Kidney epithelial cell (primary cell): ENCODE data around the gene PSD4. TPM values are rescaled to one million over a fixed set of nuclear protein-coding genes. Genes with fewer than 3 reads are reported as not detected.

Source experiments
- DNase-seq: peaks from one replicate; pipeline ENCODE4 v3.0.0-alpha.2; 2010; ENCODE audit warnings: low read depth
- H3K27me3 ChIP-seq: 2 replicates; pipeline ENCODE4 v1.6.0; 2011; ENCODE audit warnings: low read length; ENCODE audit not compliant: control insufficient read depth, insufficient read depth
- H3K36me3 ChIP-seq: 2 replicates; pipeline ENCODE4 v1.5.1; 2011; ENCODE audit warnings: low read length; ENCODE audit not compliant: control insufficient read depth, insufficient read depth
- H3K4me3 ChIP-seq: 2 replicates; pipeline ENCODE4 v1.5.1; 2011; ENCODE audit warnings: low read depth, mild to moderate bottlenecking, control low read depth, low read length
- total RNA-seq: library from RNA; depleted of rRNA; stranded (reverse); fragments of >200 nt; gene quantifications from 2 replicates; pipeline ENCODE4 v1.2.3, GENCODE V29; 2015
- TF ChIP-seq, protein P1 (sequence below): IDR thresholded peaks from 2 replicates; pipeline ENCODE4 v1.5.1; 2011; ENCODE audit warnings: mild to moderate bottlenecking, moderate library complexity, low read length, control low read depth, inconsistent platforms; ENCODE audit not compliant: insufficient read depth, poor library complexity, severe bottlenecking

Gene PSD4
- total RNA-seq, 1 donor from 2014 or later = 13.9 TPM

GRCh38 chr2:113179446-113180045 lies 5.8 kb downstream of the PSD4 start:
- no peak for DNase-seq
- H3K27me3 ChIP-seq = no peaks in the 10 kb centered on the region
- TF ChIP-seq, protein P1, sequence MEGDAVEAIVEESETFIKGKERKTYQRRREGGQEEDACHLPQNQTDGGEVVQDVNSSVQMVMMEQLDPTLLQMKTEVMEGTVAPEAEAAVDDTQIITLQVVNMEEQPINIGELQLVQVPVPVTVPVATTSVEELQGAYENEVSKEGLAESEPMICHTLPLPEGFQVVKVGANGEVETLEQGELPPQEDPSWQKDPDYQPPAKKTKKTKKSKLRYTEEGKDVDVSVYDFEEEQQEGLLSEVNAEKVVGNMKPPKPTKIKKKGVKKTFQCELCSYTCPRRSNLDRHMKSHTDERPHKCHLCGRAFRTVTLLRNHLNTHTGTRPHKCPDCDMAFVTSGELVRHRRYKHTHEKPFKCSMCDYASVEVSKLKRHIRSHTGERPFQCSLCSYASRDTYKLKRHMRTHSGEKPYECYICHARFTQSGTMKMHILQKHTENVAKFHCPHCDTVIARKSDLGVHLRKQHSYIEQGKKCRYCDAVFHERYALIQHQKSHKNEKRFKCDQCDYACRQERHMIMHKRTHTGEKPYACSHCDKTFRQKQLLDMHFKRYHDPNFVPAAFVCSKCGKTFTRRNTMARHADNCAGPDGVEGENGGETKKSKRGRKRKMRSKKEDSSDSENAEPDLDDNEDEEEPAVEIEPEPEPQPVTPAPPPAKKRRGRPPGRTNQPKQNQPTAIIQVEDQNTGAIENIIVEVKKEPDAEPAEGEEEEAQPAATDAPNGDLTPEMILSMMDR = no peak
- H3K4me3 ChIP-seq = no peak overlapping the region
- no peaks in the 10 kb centered on the region for H3K36me3 ChIP-seq

- no peaks in the 10 kb centered on the region for H3K27me3 ChIP-seq
Observed at GRCh38 chr2:113180131-113180946, 6.6 kb downstream of the PSD4 start.

GRCh38 chr2:113181258-113182051 lies 7.7 kb downstream of the PSD4 start:
- TF ChIP-seq, protein P1 = no peak
- no peaks in the 10 kb centered on the region for H3K27me3 ChIP-seq
- no peak for DNase-seq
- H3K4me3 ChIP-seq = no peak overlapping the region
- no peaks in the 10 kb centered on the region for H3K36me3 ChIP-seq

More at GRCh38 chr2:113180131-113180946, 6.6 kb downstream of the PSD4 start:
- no peak overlapping the region for H3K4me3 ChIP-seq
- TF ChIP-seq, protein P1 = no peak
- no peak for DNase-seq
- no peaks in the 10 kb centered on the region for H3K36me3 ChIP-seq

DNA sequence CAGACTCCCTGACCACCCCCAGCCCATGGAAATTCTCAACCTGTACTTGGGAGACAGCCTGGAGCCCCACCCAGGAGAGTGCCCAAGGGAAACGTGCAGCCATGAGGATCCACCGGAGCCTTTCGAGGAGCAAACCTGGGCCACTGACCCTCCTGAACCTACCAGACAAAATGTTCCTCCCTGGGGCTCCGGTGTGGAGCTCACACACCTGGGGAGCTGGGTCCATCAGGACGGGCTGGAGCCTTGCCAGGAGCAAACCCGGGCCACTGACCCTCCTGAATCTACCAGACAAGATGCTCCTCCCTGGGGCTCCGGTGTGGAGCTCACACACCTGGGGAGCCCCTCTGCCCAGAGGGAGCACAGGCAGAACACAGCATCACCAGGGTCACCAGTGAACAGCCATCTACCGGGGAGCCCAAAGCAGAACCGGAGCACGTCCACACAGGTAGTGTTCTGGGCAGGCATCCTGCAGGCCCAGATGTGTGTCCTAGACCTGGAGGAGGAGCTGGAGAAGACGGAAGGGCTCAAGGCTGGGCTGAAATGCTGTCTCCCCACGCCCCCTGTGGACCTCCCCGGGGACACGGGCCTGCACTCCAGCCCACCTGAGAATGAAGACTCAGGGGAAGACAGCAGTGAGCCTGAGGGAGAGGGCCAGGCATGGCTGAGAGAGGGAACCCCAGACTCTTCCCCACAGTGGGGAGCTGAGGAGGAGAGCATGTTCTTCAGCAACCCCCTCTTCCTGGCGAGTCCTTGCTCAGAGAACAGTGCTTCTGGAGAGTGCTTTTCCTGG lies 8.9 kb downstream of the PSD4 start:
- Histone ChIP-seq H3K27me3 (no peaks in the 10 kb centered on the region), H3K36me3 (no peaks in the 10 kb centered on the region), H3K4me3 (no peak overlapping the region)
- no peak for DNase-seq
- TF ChIP-seq, protein P1 = no peak

DNA sequence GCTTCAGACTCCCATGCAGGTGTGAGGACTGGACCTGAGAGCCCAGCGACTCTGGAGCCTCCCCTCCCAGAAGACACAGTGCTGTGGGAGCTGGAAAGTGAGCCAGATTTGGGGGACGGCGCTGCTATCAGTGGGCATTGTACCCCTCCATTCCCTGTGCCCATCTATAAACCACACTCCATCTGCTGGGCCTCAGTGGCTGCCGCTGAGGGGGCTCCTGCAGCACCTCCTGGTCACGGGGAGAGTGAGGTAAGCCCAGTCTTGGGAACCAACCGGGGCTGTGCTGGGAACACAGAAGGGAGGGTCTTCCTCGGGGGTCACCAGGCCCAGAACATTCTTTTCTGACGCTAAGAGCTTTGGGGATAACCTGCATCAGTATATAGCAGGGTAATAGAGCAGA lies 9.5 kb downstream of the PSD4 start:
- no peaks in the 10 kb centered on the region for H3K27me3 ChIP-seq

More for the DNA sequence above, 9.5 kb downstream of the PSD4 start:
- no peaks in the 10 kb centered on the region for H3K36me3 ChIP-seq
- TF ChIP-seq, protein P1 = no peak
- H3K4me3 ChIP-seq = no peak overlapping the region
- no peak for DNase-seq
